ENCODE measurements around the gene KCNG1. TPM values are rescaled to one million over a fixed set of nuclear protein-coding genes. Genes with fewer than 3 reads are reported as not detected.

The KCNG1 gene
- total RNA-seq, 1 donor from 2014 or later: 7.4 TPM

- Mint-ChIP-seq H3K9me3 (peaks cover 5% of the 10 kb centered on the region), H3K27ac (no peak overlapping the region), H3K36me3 (ENCODE audit: low read depth) (no peaks in the 10 kb centered on the region), H3K4me3 (no peak overlapping the region), H3K4me1 (no peaks in the 10 kb centered on the region), H3K27me3 (peaks cover 3% of the 10 kb centered on the region)
- ChIA-PET POLR2A (no interaction called here), CTCF (no interaction called here)
- ATAC-seq (ENCODE audit: low read depth) (no peak), DNase-seq (no peak)
- no peak for TF ChIP-seq CTCF (IDR thresholded peaks at IDR 0.05)
- intact Hi-C loops (cut with micrococcal nuclease): no loop called here
Observed at GRCh38 chr20:51043811-51044210, 20.9 kb upstream of the KCNG1 start.

- ChIA-PET POLR2A (no interaction called here), CTCF (no interaction called here)
- ATAC-seq (ENCODE audit: low read depth) (no peak), DNase-seq (no peak)
- no peaks in the 10 kb centered on the region for H3K36me3 Mint-ChIP-seq (ENCODE audit: low read depth)
- peaks cover 5% of the 10 kb centered on the region for H3K9me3 Mint-ChIP-seq
- peaks cover 4% of the 10 kb centered on the region for H3K27me3 Mint-ChIP-seq
- no peak for TF ChIP-seq CTCF (IDR thresholded peaks at IDR 0.05)
- intact Hi-C loops (cut with micrococcal nuclease): no loop called here
- H3K27ac Mint-ChIP-seq: no peak overlapping the region
- no peak overlapping the region for H3K4me3 Mint-ChIP-seq
- H3K4me1 Mint-ChIP-seq: no peaks in the 10 kb centered on the region
Observed at GRCh38 chr20:51042657-51043247, 19.8 kb upstream of the KCNG1 start.

GRCh38 chr20:51042064-51042463 lies 19.2 kb upstream of the KCNG1 start:
- ATAC-seq (ENCODE audit: low read depth): no peak
- POLR2A ChIA-PET: no interaction called here
- intact Hi-C loops (cut with micrococcal nuclease): no loop called here
- H3K4me1 Mint-ChIP-seq: no peaks in the 10 kb centered on the region
- H3K27ac Mint-ChIP-seq: no peak overlapping the region
- H3K36me3 Mint-ChIP-seq (ENCODE audit: low read depth): no peaks in the 10 kb centered on the region
- peaks cover 4% of the 10 kb centered on the region for H3K27me3 Mint-ChIP-seq
- no peak overlapping the region for H3K4me3 Mint-ChIP-seq
- CTCF ChIA-PET: no interaction called here
- peaks cover 5% of the 10 kb centered on the region for H3K9me3 Mint-ChIP-seq
- DNase-seq: no peak
- TF ChIP-seq CTCF (IDR thresholded peaks at IDR 0.05): no peak

- Mint-ChIP-seq H3K27me3 (peaks cover 2% of the 10 kb centered on the region), H3K27ac (no peak overlapping the region), H3K36me3 (ENCODE audit: low read depth) (no peaks in the 10 kb centered on the region), H3K9me3 (no peaks in the 10 kb centered on the region), H3K4me1 (peaks cover 35% of the 10 kb centered on the region), H3K4me3 (no peak overlapping the region)
- no peak for TF ChIP-seq CTCF (IDR thresholded peaks at IDR 0.05)
- DNase-seq (no peak), ATAC-seq (ENCODE audit: low read depth) (no peak)
- CTCF ChIA-PET: no interaction called here
- intact Hi-C loops (cut with micrococcal nuclease): no loop called here
- POLR2A ChIA-PET: no interaction called here
Observed at GRCh38 chr20:51037532-51038115, 14.7 kb upstream of the KCNG1 start.

GRCh38 chr20:51036827-51037531 lies 14.1 kb upstream of the KCNG1 start:
- H3K36me3 Mint-ChIP-seq (ENCODE audit: low read depth): no peaks in the 10 kb centered on the region
- CTCF ChIA-PET: no interaction called here
- ATAC-seq (ENCODE audit: low read depth) (no peak), DNase-seq (no peak)
- POLR2A ChIA-PET: no interaction called here
- no peak for TF ChIP-seq CTCF (IDR thresholded peaks at IDR 0.05)
- H3K4me3 Mint-ChIP-seq: no peak overlapping the region
- intact Hi-C loops (cut with micrococcal nuclease): no loop called here
- peaks cover 35% of the 10 kb centered on the region for H3K4me1 Mint-ChIP-seq
- H3K27me3 Mint-ChIP-seq: peaks cover 8% of the 10 kb centered on the region
- H3K27ac Mint-ChIP-seq: no peak overlapping the region
- H3K9me3 Mint-ChIP-seq: no peaks in the 10 kb centered on the region

All from activated B cell treated with CpG ODN at 0.5 μM for 24 hours (primary cell).